SK-N-SH (cell line): Measurements from ENCODE around the gene OLFM4. TPM values are rescaled to one million over a fixed set of nuclear protein-coding genes. Genes with fewer than 3 reads are reported as not detected.

Source experiments
- CTCF ChIA-PET: fragments of 300-600, 350-600 bp; formaldehyde crosslinking; extraction: SDS; loops from one replicate; lab custom pipeline; 2021; lab: Yijun Ruan, JAX
- POLR2A ChIA-PET: fragments of 350-600 bp; sonication (Branson Sonifier 250); formaldehyde crosslinking; extraction: SDS; loops from one replicate; lab custom pipeline; 2020; ENCODE audit warnings: antibody characterized with exemption, inconsistent platforms; lab: Yijun Ruan, JAX
- DNase-seq: peaks from one replicate; pipeline ENCODE4 v3.0.0; 2012
- H2AFZ ChIP-seq: fragments of 200-600 bp; sonication (generic); 2 replicates; pipeline ENCODE4 v1.8.1; 2016; ENCODE audit warnings: antibody characterized with exemption, mild to moderate bottlenecking, low read depth
- H3F3A ChIP-seq: fragments of 200-600 bp; sonication (generic); replicated peaks from 2 replicates; pipeline ENCODE3; 2016; ENCODE audit warnings: antibody characterized with exemption, mild to moderate bottlenecking; ENCODE audit not compliant: insufficient read depth
- H3K27ac ChIP-seq, 2 experiments: fragments of 200-500 bp in 1 of 2; fragments of 200-600 bp in 1 of 2; sonication (Bioruptor generic) in 1 of 2; sonication (generic), shearing (Covaris generic) in 1 of 2; 2 replicates each; pipeline versions ENCODE4 v1.5.1 to v1.6.1; 2014 to 2016; ENCODE audit warnings: low read depth in 2 of 2, inconsistent platforms in 1 of 2, low read length in 1 of 2, mild to moderate bottlenecking in 1 of 2, mixed read lengths in 1 of 2
- H3K27me3 ChIP-seq: fragments of 200-600 bp; sonication (generic), shearing (Covaris generic); 2 replicates; pipeline ENCODE4 v1.6.1; 2016; ENCODE audit warnings: mixed run types; ENCODE audit not compliant: insufficient read depth
- H3K36me3 ChIP-seq, 2 experiments: fragments of 200-500 bp in 1 of 2; fragments of 200-600 bp in 1 of 2; sonication (Bioruptor generic) in 1 of 2; sonication (generic) in 1 of 2; replicated peaks in 1 of 2; 2 replicates each; pipeline versions ENCODE3 to v1.5.1; 2014 to 2016; ENCODE audit warnings: low read length in 1 of 2, mild to moderate bottlenecking in 1 of 2; ENCODE audit not compliant: insufficient read depth in 2 of 2, control insufficient read depth in 1 of 2
- H3K4me1 ChIP-seq, 2 experiments: fragments of 200-500 bp in 1 of 2; fragments of 200-600 bp in 1 of 2; sonication (Bioruptor generic) in 1 of 2; sonication (generic), shearing (Covaris generic) in 1 of 2; 2 replicates each; pipeline versions ENCODE4 v1.5.1 to v1.6.1; 2014 to 2016; ENCODE audit warnings: low read depth in 1 of 2, low read length in 1 of 2, mixed run types in 1 of 2; ENCODE audit not compliant: insufficient read depth in 2 of 2, control insufficient read depth in 1 of 2
- H3K4me2 ChIP-seq: fragments of 200-600 bp; sonication (generic), shearing (Covaris generic); 2 replicates; pipeline ENCODE4 v1.6.1; 2017; ENCODE audit warnings: mixed run types
- H3K4me3 ChIP-seq, 2 experiments: fragments of 200-500 bp in 1 of 2; fragments of 200-600 bp in 1 of 2; sonication (Bioruptor generic) in 1 of 2; sonication (generic), shearing (Covaris generic) in 1 of 2; 2 replicates each; pipeline versions ENCODE4 v1.5.1 to v1.8.1; 2014 to 2016; ENCODE audit warnings: low read depth in 2 of 2, inconsistent platforms in 1 of 2, low read length in 1 of 2, mild to moderate bottlenecking in 1 of 2, mixed read lengths in 1 of 2, moderate library complexity in 1 of 2
- H3K79me2 ChIP-seq: fragments of 200-600 bp; sonication (generic); 2 replicates; pipeline ENCODE4 v1.8.1; 2017; ENCODE audit warnings: mild to moderate bottlenecking; ENCODE audit not compliant: insufficient read depth
- H3K9ac ChIP-seq: fragments of 200-600 bp; sonication (generic); 2 replicates; pipeline ENCODE4 v1.6.1; 2017; ENCODE audit warnings: mixed run types
- H3K9me2 ChIP-seq: fragments of 200-600 bp; sonication (generic); 2 replicates; pipeline ENCODE4 v1.6.1; 2017; ENCODE audit warnings: mixed run types
- H3K9me3 ChIP-seq: fragments of 200-600 bp; sonication (generic); 2 replicates; pipeline ENCODE4 v1.6.1; 2017; ENCODE audit warnings: mixed run types, mild to moderate bottlenecking, moderate library complexity
- H4K20me1 ChIP-seq: fragments of 200-600 bp; sonication (generic); 2 replicates; pipeline ENCODE4 v1.6.1; 2017; ENCODE audit warnings: mild to moderate bottlenecking, mixed run types; ENCODE audit not compliant: insufficient read depth
- CHD2 ChIP-seq: fragments of 150-350 bp; IDR thresholded peaks from 2 replicates; pipeline ENCODE4 v1.6.1; 2018; ENCODE audit warnings: low read length; ENCODE audit not compliant: partially characterized antibody
- EZH2phosphoT487 ChIP-seq: fragments of 200-600 bp; sonication (generic); IDR thresholded peaks from 2 replicates; pipeline ENCODE4 v1.6.1; 2017; ENCODE audit warnings: low read depth, mixed run types, mild to moderate bottlenecking, antibody characterized with exemption, moderate library complexity, borderline replicate concordance
- GATA2 ChIP-seq: sonication (generic); formaldehyde crosslinking; IDR thresholded peaks from 2 replicates; pipeline ENCODE4 v1.5.0; 2020; ENCODE audit warnings: mild to moderate bottlenecking, missing genetic modification reagents
- JUND ChIP-seq: IDR thresholded peaks from 2 replicates; pipeline ENCODE4 v1.4.0; 2012
- NRF1 ChIP-seq: IDR thresholded peaks from 2 replicates; pipeline ENCODE4 v1.6.1; 2012; ENCODE audit warnings: low read depth, mild to moderate bottlenecking, low read length
- PBX3 ChIP-seq: IDR thresholded peaks from 2 replicates; pipeline ENCODE4; 2012
- REST ChIP-seq: IDR thresholded peaks from 2 replicates; pipeline ENCODE4 v1.6.1; 2012; ENCODE audit warnings: mild to moderate bottlenecking, low read depth, low read length, moderate library complexity
- RFX5 ChIP-seq: IDR thresholded peaks from 2 replicates; pipeline ENCODE4 v1.6.1; 2012; ENCODE audit warnings: mild to moderate bottlenecking, improper control_type of control experiment, low read length
- SIN3A ChIP-seq: IDR thresholded peaks from 2 replicates; pipeline ENCODE4 v1.6.1; 2012; ENCODE audit warnings: low read depth, mild to moderate bottlenecking, low read length, moderate library complexity, borderline replicate concordance
- TCF12 ChIP-seq: IDR thresholded peaks from 2 replicates; pipeline ENCODE4 v1.4.0; 2012
- USF2 ChIP-seq: fragments of 150-350 bp; IDR thresholded peaks from 2 replicates; pipeline ENCODE4 v1.6.1; 2017; ENCODE audit warnings: antibody characterized with exemption, low read length, low read depth, borderline replicate concordance
- WGBS: methylation state at CpG from one replicate; pipeline ENCODE4 v1.1.6; 2017; ENCODE audit warnings: low lambda C conversion rate; 5-methylcytosine and 5-hydroxymethylcytosine counted together
- polyA plus RNA-seq, 3 experiments: library from polyadenylated mRNA; depleted of rRNA; stranded (reverse); fragments of >200 nt; gene quantifications; 2 replicates each; pipeline ENCODE4 v1.2.3, GENCODE V29; 2012
- TF ChIP-seq, protein P1 (sequence below): IDR thresholded peaks from 2 replicates; pipeline ENCODE4 v1.4.0; 2012; ENCODE audit warnings: low read depth, borderline replicate concordance
- TF ChIP-seq, protein P2 (sequence below): IDR thresholded peaks from 2 replicates; pipeline ENCODE4 v1.4.0; 2012; ENCODE audit warnings: low read depth, borderline replicate concordance

OLFM4 gene
- polyA plus RNA-seq, 1 of the 3 experiments (the other 2 are of a cell fraction) = not detected

GRCh38 chr13:53090461-53090860 is 61.8 kb downstream of the OLFM4 start:
- H3K79me2 ChIP-seq = no peaks in the 10 kb centered on the region
- no peaks in the 10 kb centered on the region for H3K9me2 ChIP-seq
- H3K4me1 ChIP-seq = peaks cover 0 to 2% of the 10 kb centered on the region in 2 experiments; a peak in 1 of 4 replicates
- H3K36me3 ChIP-seq = no peaks in the 10 kb centered on the region
- H3F3A ChIP-seq = no peaks in the 10 kb centered on the region
- H2AFZ ChIP-seq = no peak overlapping the region
- no peaks in the 10 kb centered on the region for H3K9me3 ChIP-seq
- no peak overlapping the region for H3K27ac ChIP-seq
- H3K4me3 ChIP-seq = no peak overlapping the region
- no peak overlapping the region for H3K4me2 ChIP-seq
- no peaks in the 10 kb centered on the region for H4K20me1 ChIP-seq
- CTCF ChIA-PET = interaction anchor here (0.7 to 3.2 kb wide), 4 partner anchors 15 to 1305 kb away, joined by 3 to 10 read pairs (median 6); no protein-coding TSS in a partner anchor
- WGBS = 17% methylated on average over 3 of the region's 3 CpGs
- POLR2A ChIA-PET = no interaction called here
- TF ChIP-seq TCF12 = no peak
- no peak for TF ChIP-seq EZH2phosphoT487
- TF ChIP-seq PBX3 = no peak
- TF ChIP-seq, protein P1, sequence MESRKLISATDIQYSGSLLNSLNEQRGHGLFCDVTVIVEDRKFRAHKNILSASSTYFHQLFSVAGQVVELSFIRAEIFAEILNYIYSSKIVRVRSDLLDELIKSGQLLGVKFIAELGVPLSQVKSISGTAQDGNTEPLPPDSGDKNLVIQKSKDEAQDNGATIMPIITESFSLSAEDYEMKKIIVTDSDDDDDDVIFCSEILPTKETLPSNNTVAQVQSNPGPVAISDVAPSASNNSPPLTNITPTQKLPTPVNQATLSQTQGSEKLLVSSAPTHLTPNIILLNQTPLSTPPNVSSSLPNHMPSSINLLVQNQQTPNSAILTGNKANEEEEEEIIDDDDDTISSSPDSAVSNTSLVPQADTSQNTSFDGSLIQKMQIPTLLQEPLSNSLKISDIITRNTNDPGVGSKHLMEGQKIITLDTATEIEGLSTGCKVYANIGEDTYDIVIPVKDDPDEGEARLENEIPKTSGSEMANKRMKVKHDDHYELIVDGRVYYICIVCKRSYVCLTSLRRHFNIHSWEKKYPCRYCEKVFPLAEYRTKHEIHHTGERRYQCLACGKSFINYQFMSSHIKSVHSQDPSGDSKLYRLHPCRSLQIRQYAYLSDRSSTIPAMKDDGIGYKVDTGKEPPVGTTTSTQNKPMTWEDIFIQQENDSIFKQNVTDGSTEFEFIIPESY = no peak
- TF ChIP-seq CHD2 = no peak
- no peak for TF ChIP-seq RFX5
- TF ChIP-seq REST = no peak
- TF ChIP-seq SIN3A = no peak
- TF ChIP-seq NRF1 = no peak
- TF ChIP-seq GATA2 (CRISPR knock-in tag) = no peak
- no peak for TF ChIP-seq JUND
- TF ChIP-seq USF2 = no peak
- TF ChIP-seq, protein P2, sequence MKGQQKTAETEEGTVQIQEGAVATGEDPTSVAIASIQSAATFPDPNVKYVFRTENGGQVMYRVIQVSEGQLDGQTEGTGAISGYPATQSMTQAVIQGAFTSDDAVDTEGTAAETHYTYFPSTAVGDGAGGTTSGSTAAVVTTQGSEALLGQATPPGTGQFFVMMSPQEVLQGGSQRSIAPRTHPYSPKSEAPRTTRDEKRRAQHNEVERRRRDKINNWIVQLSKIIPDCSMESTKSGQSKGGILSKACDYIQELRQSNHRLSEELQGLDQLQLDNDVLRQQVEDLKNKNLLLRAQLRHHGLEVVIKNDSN = no peak
- no peak overlapping the region for H3K9ac ChIP-seq
- no peak for DNase-seq
- no peaks in the 10 kb centered on the region for H3K27me3 ChIP-seq
